Fibroblast of lung (primary cell): ENCODE results near the gene ADA.

Experiments
- CTCF ChIP-seq, 2 donors: IDR thresholded peaks in 1 of 2; conservative IDR thresholded peaks in 1 of 2; 1 replicate in 1 of 2; 2 replicates in 1 of 2; pipeline ENCODE4 v1.5.1; 2011 to 2012; ENCODE audit warnings: low read length in 2 of 2, control low read depth in 1 of 2, inconsistent platforms in 1 of 2, low read depth in 1 of 2, mild to moderate bottlenecking in 1 of 2
- EZH2 ChIP-seq: IDR thresholded peaks from 2 replicates; pipeline ENCODE4 v1.5.1; 2012; ENCODE audit warnings: low read length, control low read depth, mild to moderate bottlenecking; ENCODE audit errors: missing control alignments

- TF ChIP-seq CTCF (conservative IDR thresholded peaks at IDR 0.05 in 1 of 2, IDR thresholded peaks at IDR 0.05 in 1 of 2; ENCODE audit: low read depth in 1 of 2, low read length in 2 of 2) (no peak), EZH2 (no peak)
Measured at GRCh38 chr20:44592366-44592765, 59.1 kb downstream of the ADA start.
